GM23338 (cell line): Measurements from ENCODE around the gene TFB1M. TPM values are rescaled to one million over a fixed set of nuclear protein-coding genes. Genes with fewer than 3 reads are reported as not detected.
"Not testable (repeated sequence)": the region's sequence is repeated elsewhere in the genome, so short reads cannot be mapped to it uniquely, and the experiment has no call there.

Experiments
- ATAC-seq: fragments of 200-7000 bp; cut with Tn5 transposase; 3 replicates; pipeline ENCODE4 v1.9.1; 2020
- DNase-seq: peaks from one replicate; pipeline ENCODE4 v3.0.0-alpha.2; 2015; ENCODE audit warnings: low spot score
- H2AFZ ChIP-seq: fragments of 200-600 bp; sonication (generic); 2 replicates; pipeline ENCODE4 v1.8.0; 2016; ENCODE audit warnings: antibody characterized with exemption, mild to moderate bottlenecking, moderate library complexity
- H3F3A ChIP-seq: fragments of 200-600 bp; sonication (generic); replicated peaks from 2 replicates; pipeline ENCODE4 v1.8.0; 2017; ENCODE audit warnings: antibody characterized with exemption, mixed run types, low read depth
- H3K27ac ChIP-seq: fragments of 200-600 bp; sonication (generic); 2 replicates; pipeline ENCODE4 v1.6.1; 2016; ENCODE audit warnings: low read depth
- H3K27me3 ChIP-seq: fragments of 200-600 bp; sonication (generic); 2 replicates; pipeline ENCODE4 v1.8.0; 2016; ENCODE audit warnings: mild to moderate bottlenecking, mixed run types, moderate library complexity; ENCODE audit not compliant: insufficient read depth
- H3K36me3 ChIP-seq: fragments of 200-600 bp; sonication (generic); 2 replicates; pipeline ENCODE4 v1.8.0; 2016; ENCODE audit warnings: mild to moderate bottlenecking; ENCODE audit not compliant: insufficient read depth
- H3K4me1 ChIP-seq: fragments of 200-600 bp; sonication (generic); 2 replicates; pipeline ENCODE4 v1.8.0; 2016; ENCODE audit warnings: mild to moderate bottlenecking, moderate library complexity; ENCODE audit not compliant: insufficient read depth
- H3K4me2 ChIP-seq: fragments of 200-600 bp; sonication (generic); 2 replicates; pipeline ENCODE4 v1.7.1; 2017; ENCODE audit warnings: mixed run types
- H3K4me3 ChIP-seq: fragments of 200-600 bp; sonication (generic); 2 replicates; pipeline ENCODE4 v1.6.1; 2016; ENCODE audit warnings: mixed run types
- H3K79me2 ChIP-seq: fragments of 200-600 bp; sonication (generic); replicated peaks from 2 replicates; pipeline ENCODE4 v1.8.0; 2017; ENCODE audit warnings: mild to moderate bottlenecking; ENCODE audit not compliant: insufficient read depth
- H3K9me2 ChIP-seq: fragments of 200-600 bp; sonication (generic); 2 replicates; pipeline ENCODE4 v1.8.0; 2017; ENCODE audit not compliant: insufficient read depth
- H4K20me1 ChIP-seq: fragments of 200-600 bp; sonication (generic); replicated peaks from 2 replicates; pipeline ENCODE4 v1.8.0; 2017; ENCODE audit warnings: mild to moderate bottlenecking; ENCODE audit not compliant: insufficient read depth
- H3K27ac Mint-ChIP-seq: 2 replicates; pipeline ENCODE4 v1.8.0; 2020; ENCODE audit warnings: inconsistent platforms, mild to moderate bottlenecking, moderate library complexity, mixed read lengths
- H3K27me3 Mint-ChIP-seq: 3 replicates; pipeline ENCODE4 v1.8.0; 2022; ENCODE audit warnings: low read depth, mild to moderate bottlenecking, moderate library complexity, mixed read lengths, inconsistent platforms; ENCODE audit not compliant: insufficient read depth, poor library complexity
- H3K36me3 Mint-ChIP-seq: 3 replicates; pipeline ENCODE4 v1.8.0; 2021; ENCODE audit warnings: low read depth, mild to moderate bottlenecking, inconsistent platforms, moderate library complexity, mixed read lengths
- H3K4me1 Mint-ChIP-seq: 3 replicates; pipeline ENCODE4 v1.8.0; 2020; ENCODE audit warnings: mild to moderate bottlenecking, inconsistent platforms, mixed read lengths
- H3K4me3 Mint-ChIP-seq: 3 replicates; pipeline ENCODE4 v1.8.0; 2021; ENCODE audit warnings: moderate library complexity, mild to moderate bottlenecking, inconsistent platforms, mixed read lengths
- H3K9me3 Mint-ChIP-seq: 3 replicates; pipeline ENCODE4 v1.8.0; 2020; ENCODE audit warnings: moderate library complexity, mild to moderate bottlenecking, inconsistent platforms, mixed read lengths
- CTCF ChIP-seq, 2 experiments: fragments of 200-600 bp in 1 of 2; sonication (generic) in 1 of 2; conservative IDR thresholded peaks; 2 replicates each; pipeline versions ENCODE4 v1.5.1 to v1.6.1; 2016 to 2017; ENCODE audit warnings: antibody characterized with exemption in 2 of 2, low read depth in 2 of 2, mild to moderate bottlenecking in 2 of 2, moderate library complexity in 1 of 2
- EZH2 ChIP-seq: fragments of 200-600 bp; sonication (generic); IDR thresholded peaks from one replicate; pipeline ENCODE4 v1.8.0; 2017; ENCODE audit warnings: antibody characterized with exemption, mild to moderate bottlenecking, low read depth; ENCODE audit not compliant: unreplicated experiment
- EZH2phosphoT487 ChIP-seq: fragments of 200-600 bp; sonication (generic); IDR thresholded peaks from one replicate; pipeline ENCODE4 v1.8.1; 2018; ENCODE audit warnings: antibody characterized with exemption; ENCODE audit not compliant: unreplicated experiment
- JUNB ChIP-seq: IDR thresholded peaks from one replicate; pipeline ENCODE4 v1.6.1; 2016; ENCODE audit warnings: antibody characterized with exemption; ENCODE audit not compliant: unreplicated experiment
- NANOG ChIP-seq: IDR thresholded peaks from 2 replicates; pipeline ENCODE4 v1.6.1; 2016; ENCODE audit warnings: antibody characterized with exemption, borderline replicate concordance
- POLR2AphosphoS5 ChIP-seq: IDR thresholded peaks from 2 replicates; pipeline ENCODE4 v1.6.1; 2016; ENCODE audit warnings: antibody characterized with exemption, low read depth
- REST ChIP-seq: IDR thresholded peaks from one replicate; pipeline ENCODE4 v1.6.1; 2018; ENCODE audit warnings: antibody characterized with exemption; ENCODE audit not compliant: unreplicated experiment
- STAT1 ChIP-seq: IDR thresholded peaks from one replicate; pipeline ENCODE4 v1.6.1; 2016; ENCODE audit warnings: antibody characterized with exemption; ENCODE audit not compliant: unreplicated experiment
- ZNF462 ChIP-seq: fragments of 250-450 bp; sonication (Bioruptor Pico); IDR thresholded peaks from 2 replicates; pipeline ENCODE4 v1.5.0; 2020; ENCODE audit warnings: mild to moderate bottlenecking, moderate library complexity
- polyA plus RNA-seq: library from polyadenylated mRNA; unstranded; fragments of >200 nt; fragmentation: Nextera tagmentation; extraction: Ambion mirVana; gene quantifications from 2 replicates; pipeline ENCODE4 v1.2.1, GENCODE V29; 2016
- total RNA-seq: library from RNA; depleted of rRNA; stranded (reverse); fragments of >200 nt; shearing (Covaris generic); gene quantifications from 2 replicates; pipeline ENCODE4 v1.2.3, GENCODE V29; 2014

The TFB1M gene
- total and polyA plus RNA-seq, 2 experiments from 2014 or later: 51.1 to 66.9 TPM

GRCh38 chr6:155268088-155268867, 46.0 kb downstream of the TFB1M start:
- not testable (repeated sequence) for H3K9me3 Mint-ChIP-seq, H3K79me2 ChIP-seq, H4K20me1 ChIP-seq, H3K36me3 ChIP-seq, H3K27me3 Mint-ChIP-seq, H3K9me2 ChIP-seq, H3K4me2 ChIP-seq, H2AFZ ChIP-seq, H3K4me3 Mint-ChIP-seq, H3F3A ChIP-seq, H3K27me3 ChIP-seq, H3K4me3 ChIP-seq
- peak overlapping the region; percentile 0; the same call in 1 of the 2 replicates for H3K27ac ChIP-seq
- H3K4me1 ChIP-seq: peaks cover 18% of the 10 kb centered on the region
- Mint-ChIP-seq H3K36me3 (peaks cover 36% of the 10 kb centered on the region), H3K4me1 (peaks cover 32% of the 10 kb centered on the region), H3K27ac (peak overlapping the region; percentile 2; the same call in 1 of the 2 replicates)
- TF ChIP-seq CTCF (conservative IDR thresholded peaks at IDR 0.05; ENCODE audit: low read depth in 2 of 2): peak; percentile 71 to 81
- peak; percentile 83 for DNase-seq
- ATAC-seq: peak; percentile 74

GRCh38 chr6:155267411-155267810, 46.9 kb downstream of the TFB1M start:
- no peaks in the 10 kb centered on the region for H3F3A ChIP-seq
- ATAC-seq: no peak
- 0 out of 2 replicates have a peak overlapping the region, but pooled peaks have one; percentile 22 for H3K27ac Mint-ChIP-seq
- TF ChIP-seq EZH2 (no peak), EZH2phosphoT487 (no peak), STAT1 (no peak), NANOG (no peak), ZNF462 (CRISPR knock-in tag) (no peak), REST (no peak), POLR2AphosphoS5 (no peak), JUNB (no peak)

More at GRCh38 chr6:155267411-155267810, 46.9 kb downstream of the TFB1M start:
- Histone ChIP-seq H3K9me2 (no peaks in the 10 kb centered on the region), H3K4me1 (peaks cover 11% of the 10 kb centered on the region), H3K4me2 (no peak overlapping the region), H4K20me1 (no peaks in the 10 kb centered on the region), H3K36me3 (no peaks in the 10 kb centered on the region), H3K79me2 (peaks cover 5% of the 10 kb centered on the region; the same call in 1 of the 2 replicates), H3K4me3 (no peak overlapping the region), H3K27ac (peak overlapping the region; percentile 4; the same call in 1 of the 2 replicates), H3K27me3 (no peaks in the 10 kb centered on the region), H2AFZ (no peak overlapping the region)
- peak; percentile 54 for DNase-seq
- Mint-ChIP-seq H3K4me1 (peaks cover 30% of the 10 kb centered on the region), H3K9me3 (peaks cover 2% of the 10 kb centered on the region; the same call in 1 of the 3 replicates), H3K36me3 (peaks cover 36% of the 10 kb centered on the region), H3K4me3 (no peak overlapping the region), H3K27me3 (no peaks in the 10 kb centered on the region)
